OCI-LY7 (cell line): ENCODE measurements around the gene CCDC148. TPM values are rescaled to one million over a fixed set of nuclear protein-coding genes. Genes with fewer than 3 reads are reported as not detected.

ENCODE experiments used
- BruUV-seq: library from RNA; stranded (reverse); fragments of 400-500 nt; replicated peaks from 2 replicates; lab custom pipeline; 2021; lab: Mats Ljungman, UMichigan
- CTCF ChIA-PET: fragments of 300-600 bp; sonication (Branson Sonifier 250); formaldehyde crosslinking; loops from one replicate; lab custom pipeline; 2022; ENCODE audit warnings: antibody characterized with exemption; ENCODE audit not compliant: unreplicated experiment; lab: Charles Lee
- POLR2A ChIA-PET: fragments of 300-600 bp; sonication (Branson Sonifier 250); formaldehyde crosslinking; loops from one replicate; lab custom pipeline; 2022; ENCODE audit warnings: antibody characterized with exemption; lab: Charles Lee
- DNase-seq: peaks from one replicate; pipeline ENCODE4 v3.0.0-alpha.2; 2015; ENCODE audit warnings: low spot score
- H2AFZ ChIP-seq: fragments of 200-600 bp; sonication (generic), shearing (Covaris generic); 2 replicates; pipeline ENCODE4 v1.6.1; 2014; ENCODE audit warnings: mild to moderate bottlenecking, antibody characterized with exemption, low read length, moderate library complexity
- H3K27ac ChIP-seq: fragments of 200-600 bp; sonication (generic); 2 replicates; pipeline ENCODE4 v1.5.1; 2014; ENCODE audit warnings: mixed run types, low read depth, mild to moderate bottlenecking, moderate library complexity, low read length, inconsistent platforms; ENCODE audit not compliant: poor library complexity, severe bottlenecking
- H3K36me3 ChIP-seq: fragments of 200-600 bp; sonication (generic); 2 replicates; pipeline ENCODE4 v1.6.1; 2014; ENCODE audit warnings: mild to moderate bottlenecking, antibody characterized with exemption, low read length, moderate library complexity, mixed read lengths; ENCODE audit not compliant: insufficient read depth
- H3K4me1 ChIP-seq: fragments of 200-600 bp; sonication (generic); 2 replicates; pipeline ENCODE4 v1.5.1; 2014; ENCODE audit warnings: mild to moderate bottlenecking, low read length; ENCODE audit not compliant: insufficient read depth, poor library complexity, severe bottlenecking
- H3K4me2 ChIP-seq: fragments of 200-600 bp; sonication (generic); 2 replicates; pipeline ENCODE4 v1.6.1; 2014; ENCODE audit warnings: mild to moderate bottlenecking, low read length
- H3K4me3 ChIP-seq: fragments of 200-600 bp; sonication (generic); 2 replicates; pipeline ENCODE4 v1.5.1; 2014; ENCODE audit warnings: mild to moderate bottlenecking, low read depth, low read length; ENCODE audit not compliant: poor library complexity, severe bottlenecking
- H3K79me2 ChIP-seq: fragments of 200-600 bp; sonication (generic); 2 replicates; pipeline ENCODE4 v1.6.1; 2016; ENCODE audit warnings: low read depth, mild to moderate bottlenecking, low read length, moderate library complexity, mixed read lengths; ENCODE audit not compliant: insufficient read depth
- H3K9me2 ChIP-seq: fragments of 200-600 bp; sonication (generic); 2 replicates; pipeline ENCODE4 v1.6.1; 2016; ENCODE audit warnings: mild to moderate bottlenecking, low read length, mixed read lengths; ENCODE audit not compliant: insufficient read depth
- H3K9me3 ChIP-seq: fragments of 200-600 bp; sonication (generic); 2 replicates; pipeline ENCODE4 v1.6.1; 2014; ENCODE audit warnings: mild to moderate bottlenecking, mixed run types, low read length, mixed read lengths
- H4K20me1 ChIP-seq: fragments of 200-600 bp; sonication (generic); 2 replicates; pipeline ENCODE4 v1.6.1; 2014; ENCODE audit warnings: mild to moderate bottlenecking, antibody characterized with exemption, low read length, moderate library complexity, mixed read lengths; ENCODE audit not compliant: insufficient read depth
- EZH2phosphoT487 ChIP-seq: fragments of 200-600 bp; sonication (generic); IDR thresholded peaks from 2 replicates; pipeline ENCODE4 v1.6.1; 2018; ENCODE audit warnings: low read depth, borderline replicate concordance, mild to moderate bottlenecking, mixed run types, antibody characterized with exemption, low read length, moderate library complexity, mixed read lengths
- intact Hi-C: fragments of 100-400 bp; cut with micrococcal nuclease; formaldehyde crosslinking; loops from one replicate; pipeline ENCODE4 v1.10.0; 2022; ENCODE audit not compliant: unreplicated experiment
- total RNA-seq, 2 experiments: library from RNA; depleted of rRNA in 1 of 2; stranded (reverse); fragments of >200 nt in 1 of 2; shearing (Covaris generic) in 1 of 2; gene quantifications; 2 replicates each; pipeline ENCODE4 v1.2.3, GENCODE V29; 2014 to 2022
- TF ChIP-seq, protein P1 (sequence below): fragments of 200-600 bp; sonication (generic); conservative IDR thresholded peaks from 2 replicates; pipeline ENCODE4 v1.5.1; 2014; ENCODE audit warnings: mild to moderate bottlenecking, antibody characterized with exemption, low read length, moderate library complexity, mixed read lengths

Gene CCDC148
- total RNA-seq, 2 experiments from 2014 or later, result 0.19 to 0.99 TPM

DNA sequence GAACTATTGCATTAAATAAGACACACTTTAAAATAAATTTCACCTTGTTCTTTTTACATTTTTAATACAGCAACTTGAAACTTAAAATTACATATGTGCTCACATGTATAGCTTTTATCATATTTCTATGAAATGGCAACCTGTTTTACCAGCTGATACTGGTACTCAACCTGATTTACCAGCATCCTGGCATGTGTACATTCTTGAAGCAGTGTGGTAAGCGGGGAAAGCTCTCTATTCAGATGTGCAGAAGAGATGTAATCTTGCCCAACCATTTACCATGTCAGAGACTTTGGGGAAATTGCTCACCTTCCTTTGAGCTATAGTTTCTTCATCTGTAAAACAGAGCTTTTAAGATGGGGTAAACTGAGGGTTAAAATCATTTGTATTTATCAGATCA, 133.2 kb downstream of the CCDC148 start:
- H3K9me3 ChIP-seq, result no peaks in the 10 kb centered on the region
- H2AFZ ChIP-seq, result no peak overlapping the region
- H3K4me2 ChIP-seq, result no peak overlapping the region
- DNase-seq, result no peak
- no peaks in the 10 kb centered on the region for H3K36me3 ChIP-seq
- H4K20me1 ChIP-seq, result no peaks in the 10 kb centered on the region
- H3K4me3 ChIP-seq, result no peak overlapping the region
- no peaks in the 10 kb centered on the region for H3K4me1 ChIP-seq
- POLR2A ChIA-PET, result interaction anchor here (0.7 kb wide), 1 partner anchor 152 kb away, joined by 6 read pairs; no protein-coding TSS in a partner anchor
- no peaks in the 10 kb centered on the region for H3K9me2 ChIP-seq
- intact Hi-C loops, result no loop called here
- CTCF ChIA-PET, result no interaction called here
- no peak overlapping the region for H3K27ac ChIP-seq
- BruUV-seq, result no TSS peak
- TF ChIP-seq, protein P1, sequence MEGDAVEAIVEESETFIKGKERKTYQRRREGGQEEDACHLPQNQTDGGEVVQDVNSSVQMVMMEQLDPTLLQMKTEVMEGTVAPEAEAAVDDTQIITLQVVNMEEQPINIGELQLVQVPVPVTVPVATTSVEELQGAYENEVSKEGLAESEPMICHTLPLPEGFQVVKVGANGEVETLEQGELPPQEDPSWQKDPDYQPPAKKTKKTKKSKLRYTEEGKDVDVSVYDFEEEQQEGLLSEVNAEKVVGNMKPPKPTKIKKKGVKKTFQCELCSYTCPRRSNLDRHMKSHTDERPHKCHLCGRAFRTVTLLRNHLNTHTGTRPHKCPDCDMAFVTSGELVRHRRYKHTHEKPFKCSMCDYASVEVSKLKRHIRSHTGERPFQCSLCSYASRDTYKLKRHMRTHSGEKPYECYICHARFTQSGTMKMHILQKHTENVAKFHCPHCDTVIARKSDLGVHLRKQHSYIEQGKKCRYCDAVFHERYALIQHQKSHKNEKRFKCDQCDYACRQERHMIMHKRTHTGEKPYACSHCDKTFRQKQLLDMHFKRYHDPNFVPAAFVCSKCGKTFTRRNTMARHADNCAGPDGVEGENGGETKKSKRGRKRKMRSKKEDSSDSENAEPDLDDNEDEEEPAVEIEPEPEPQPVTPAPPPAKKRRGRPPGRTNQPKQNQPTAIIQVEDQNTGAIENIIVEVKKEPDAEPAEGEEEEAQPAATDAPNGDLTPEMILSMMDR, result no peak
- no peak for TF ChIP-seq EZH2phosphoT487
- H3K79me2 ChIP-seq, result no peaks in the 10 kb centered on the region

DNA sequence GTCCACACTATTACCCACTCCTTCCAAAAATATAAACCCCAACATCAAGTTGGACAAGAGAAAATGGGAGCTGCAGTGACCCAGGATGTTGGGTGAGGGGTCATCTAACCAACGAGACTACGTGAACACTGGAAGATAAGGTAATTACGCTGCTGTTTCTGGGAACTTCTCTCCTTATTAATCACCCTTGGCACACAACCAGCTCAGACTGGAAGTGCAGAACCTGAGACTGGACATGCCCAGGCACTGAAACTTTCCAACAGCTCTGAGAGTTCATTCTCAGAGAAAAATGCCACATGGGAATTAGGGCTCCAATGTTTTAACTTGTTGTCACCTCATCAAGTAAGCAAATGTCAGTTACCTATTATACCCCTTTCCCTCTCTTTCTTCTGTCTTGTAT, 135.3 kb downstream of the CCDC148 start:
- H3K4me3 ChIP-seq, result no peak overlapping the region
- no peaks in the 10 kb centered on the region for H3K9me3 ChIP-seq
- no peak for DNase-seq
- no peaks in the 10 kb centered on the region for H3K9me2 ChIP-seq
- H3K4me1 ChIP-seq, result no peaks in the 10 kb centered on the region
- ChIA-PET POLR2A (no interaction called here), CTCF (no interaction called here)
- H3K4me2 ChIP-seq, result no peak overlapping the region
- no peak overlapping the region for H3K27ac ChIP-seq
- BruUV-seq, result no TSS peak
- TF ChIP-seq, protein P1, result no peak
- no peak for TF ChIP-seq EZH2phosphoT487
- no peaks in the 10 kb centered on the region for H4K20me1 ChIP-seq
- no peak overlapping the region for H2AFZ ChIP-seq
- no peaks in the 10 kb centered on the region for H3K79me2 ChIP-seq
- intact Hi-C loops, result no loop called here
- H3K36me3 ChIP-seq, result no peaks in the 10 kb centered on the region

DNA sequence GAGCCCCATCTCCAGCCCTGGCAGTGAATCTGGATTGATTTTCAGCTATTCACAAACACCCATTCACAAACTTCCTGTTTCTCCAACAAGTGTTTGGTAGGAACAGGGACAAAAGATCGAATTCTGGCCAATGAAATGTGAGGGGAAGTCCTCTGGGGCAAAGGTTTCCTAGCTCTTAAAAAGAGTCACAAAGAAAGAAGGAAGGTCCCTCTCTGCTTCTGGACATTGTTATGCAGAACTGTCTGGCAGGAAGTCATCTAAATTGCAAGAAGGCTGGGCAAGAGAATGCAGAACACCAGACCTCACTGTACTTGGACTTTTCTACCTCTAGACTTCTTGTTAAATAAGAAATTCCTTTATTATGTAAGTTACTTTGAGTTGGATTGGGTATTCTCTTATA, 137.3 kb downstream of the CCDC148 start:
- CTCF ChIA-PET, result no interaction called here
- BruUV-seq, result no TSS peak
- H3K27ac ChIP-seq, result no peak overlapping the region
- no peaks in the 10 kb centered on the region for H4K20me1 ChIP-seq
- no peaks in the 10 kb centered on the region for H3K4me1 ChIP-seq
- intact Hi-C loops, result no loop called here
- H3K9me2 ChIP-seq, result no peaks in the 10 kb centered on the region
- no peak overlapping the region for H3K4me2 ChIP-seq
- no peaks in the 10 kb centered on the region for H3K9me3 ChIP-seq
- no peak for TF ChIP-seq EZH2phosphoT487
- TF ChIP-seq, protein P1, result no peak
- DNase-seq, result no peak
- no peaks in the 10 kb centered on the region for H3K36me3 ChIP-seq
- POLR2A ChIA-PET, result interaction anchor here (0.6 to 1.0 kb wide), 3 partner anchors 12 to 34 kb away, joined by 3 read pairs; no protein-coding TSS in a partner anchor
- H3K4me3 ChIP-seq, result no peak overlapping the region
- no peak overlapping the region for H2AFZ ChIP-seq
- no peaks in the 10 kb centered on the region for H3K79me2 ChIP-seq
